GM23338 (cell line): ENCODE data around the gene POLR3K. TPM values are rescaled to one million over a fixed set of nuclear protein-coding genes. Genes with fewer than 3 reads are reported as not detected.

Experiments
- ATAC-seq: fragments of 200-7000 bp; cut with Tn5 transposase; 3 replicates; pipeline ENCODE4 v1.9.1; 2020
- DNase-seq: peaks from one replicate; pipeline ENCODE4 v3.0.0-alpha.2; 2015; ENCODE audit warnings: low spot score
- H2AFZ ChIP-seq: fragments of 200-600 bp; sonication (generic); 2 replicates; pipeline ENCODE4 v1.8.0; 2016; ENCODE audit warnings: antibody characterized with exemption, mild to moderate bottlenecking, moderate library complexity
- H3F3A ChIP-seq: fragments of 200-600 bp; sonication (generic); replicated peaks from 2 replicates; pipeline ENCODE4 v1.8.0; 2017; ENCODE audit warnings: antibody characterized with exemption, mixed run types, low read depth
- H3K27ac ChIP-seq: fragments of 200-600 bp; sonication (generic); 2 replicates; pipeline ENCODE4 v1.6.1; 2016; ENCODE audit warnings: low read depth
- H3K27me3 ChIP-seq: fragments of 200-600 bp; sonication (generic); 2 replicates; pipeline ENCODE4 v1.8.0; 2016; ENCODE audit warnings: mild to moderate bottlenecking, mixed run types, moderate library complexity; ENCODE audit not compliant: insufficient read depth
- H3K36me3 ChIP-seq: fragments of 200-600 bp; sonication (generic); 2 replicates; pipeline ENCODE4 v1.8.0; 2016; ENCODE audit warnings: mild to moderate bottlenecking; ENCODE audit not compliant: insufficient read depth
- H3K4me1 ChIP-seq: fragments of 200-600 bp; sonication (generic); 2 replicates; pipeline ENCODE4 v1.8.0; 2016; ENCODE audit warnings: mild to moderate bottlenecking, moderate library complexity; ENCODE audit not compliant: insufficient read depth
- H3K4me2 ChIP-seq: fragments of 200-600 bp; sonication (generic); 2 replicates; pipeline ENCODE4 v1.7.1; 2017; ENCODE audit warnings: mixed run types
- H3K4me3 ChIP-seq: fragments of 200-600 bp; sonication (generic); 2 replicates; pipeline ENCODE4 v1.6.1; 2016; ENCODE audit warnings: mixed run types
- H3K79me2 ChIP-seq: fragments of 200-600 bp; sonication (generic); replicated peaks from 2 replicates; pipeline ENCODE4 v1.8.0; 2017; ENCODE audit warnings: mild to moderate bottlenecking; ENCODE audit not compliant: insufficient read depth
- H3K9me2 ChIP-seq: fragments of 200-600 bp; sonication (generic); 2 replicates; pipeline ENCODE4 v1.8.0; 2017; ENCODE audit not compliant: insufficient read depth
- H4K20me1 ChIP-seq: fragments of 200-600 bp; sonication (generic); replicated peaks from 2 replicates; pipeline ENCODE4 v1.8.0; 2017; ENCODE audit warnings: mild to moderate bottlenecking; ENCODE audit not compliant: insufficient read depth
- H3K27ac Mint-ChIP-seq: 2 replicates; pipeline ENCODE4 v1.8.0; 2020; ENCODE audit warnings: inconsistent platforms, mild to moderate bottlenecking, moderate library complexity, mixed read lengths
- H3K27me3 Mint-ChIP-seq: 3 replicates; pipeline ENCODE4 v1.8.0; 2022; ENCODE audit warnings: low read depth, mild to moderate bottlenecking, moderate library complexity, mixed read lengths, inconsistent platforms; ENCODE audit not compliant: insufficient read depth, poor library complexity
- H3K36me3 Mint-ChIP-seq: 3 replicates; pipeline ENCODE4 v1.8.0; 2021; ENCODE audit warnings: low read depth, mild to moderate bottlenecking, inconsistent platforms, moderate library complexity, mixed read lengths
- H3K4me1 Mint-ChIP-seq: 3 replicates; pipeline ENCODE4 v1.8.0; 2020; ENCODE audit warnings: mild to moderate bottlenecking, inconsistent platforms, mixed read lengths
- H3K4me3 Mint-ChIP-seq: 3 replicates; pipeline ENCODE4 v1.8.0; 2021; ENCODE audit warnings: moderate library complexity, mild to moderate bottlenecking, inconsistent platforms, mixed read lengths
- H3K9me3 Mint-ChIP-seq: 3 replicates; pipeline ENCODE4 v1.8.0; 2020; ENCODE audit warnings: moderate library complexity, mild to moderate bottlenecking, inconsistent platforms, mixed read lengths
- CREB1 ChIP-seq: fragments of 250-450 bp; sonication (Bioruptor Pico); IDR thresholded peaks from 2 replicates; pipeline ENCODE4 v1.5.0; 2020; ENCODE audit warnings: low read depth, mild to moderate bottlenecking, moderate library complexity
- EZH2 ChIP-seq: fragments of 200-600 bp; sonication (generic); IDR thresholded peaks from one replicate; pipeline ENCODE4 v1.8.0; 2017; ENCODE audit warnings: antibody characterized with exemption, mild to moderate bottlenecking, low read depth; ENCODE audit not compliant: unreplicated experiment
- JUNB ChIP-seq: IDR thresholded peaks from one replicate; pipeline ENCODE4 v1.6.1; 2016; ENCODE audit warnings: antibody characterized with exemption; ENCODE audit not compliant: unreplicated experiment
- POLR2AphosphoS5 ChIP-seq: IDR thresholded peaks from 2 replicates; pipeline ENCODE4 v1.6.1; 2016; ENCODE audit warnings: antibody characterized with exemption, low read depth
- ZNF114 ChIP-seq: fragments of 250-450 bp; sonication (Bioruptor Pico); IDR thresholded peaks from 2 replicates; pipeline ENCODE4 v1.5.0; 2020; ENCODE audit warnings: mild to moderate bottlenecking, moderate library complexity
- ZNF462 ChIP-seq: fragments of 250-450 bp; sonication (Bioruptor Pico); IDR thresholded peaks from 2 replicates; pipeline ENCODE4 v1.5.0; 2020; ENCODE audit warnings: mild to moderate bottlenecking, moderate library complexity
- polyA plus RNA-seq: library from polyadenylated mRNA; unstranded; fragments of >200 nt; fragmentation: Nextera tagmentation; extraction: Ambion mirVana; gene quantifications from 2 replicates; pipeline ENCODE4 v1.2.1, GENCODE V29; 2016
- total RNA-seq: library from RNA; depleted of rRNA; stranded (reverse); fragments of >200 nt; shearing (Covaris generic); gene quantifications from 2 replicates; pipeline ENCODE4 v1.2.3, GENCODE V29; 2014
- TF ChIP-seq, protein P1 (sequence below), 2 experiments: fragments of 200-600 bp in 1 of 2; sonication (generic) in 1 of 2; conservative IDR thresholded peaks; 2 replicates each; pipeline versions ENCODE4 v1.5.1 to v1.6.1; 2016 to 2017; ENCODE audit warnings: antibody characterized with exemption in 2 of 2, low read depth in 2 of 2, mild to moderate bottlenecking in 2 of 2, moderate library complexity in 1 of 2
- TF ChIP-seq, protein P2 (sequence below): IDR thresholded peaks from 2 replicates; pipeline ENCODE4 v1.6.1; 2016; ENCODE audit warnings: antibody characterized with exemption

POLR3K gene
- total and polyA plus RNA-seq, 2 experiments from 2014 or later = 17.8 to 58.5 TPM

DNA sequence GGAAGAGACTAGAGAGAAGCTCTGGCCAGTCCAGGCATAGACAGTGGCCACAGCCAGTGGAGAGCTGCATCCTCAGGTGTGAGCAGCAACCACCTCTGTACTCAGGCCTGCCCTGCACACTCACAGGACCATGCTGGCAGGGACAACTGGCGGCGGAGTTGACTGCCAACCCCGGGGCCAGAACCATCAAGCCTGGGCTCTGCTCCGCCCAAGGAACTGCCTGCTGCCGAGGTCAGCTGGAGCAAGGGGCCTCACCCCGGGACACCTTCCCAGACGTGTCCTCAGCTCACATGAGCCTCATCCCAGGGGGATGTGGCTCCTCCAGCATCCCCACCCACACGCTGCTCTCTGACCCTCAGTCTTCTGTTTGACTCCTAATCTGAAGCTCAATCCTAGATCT lies 15.8 kb upstream of the POLR3K start:
- Mint-ChIP-seq H3K27ac (no peak overlapping the region), H3K36me3 (no peaks in the 10 kb centered on the region; the same call in 2 of the 3 replicates), H3K9me3 (no peaks in the 10 kb centered on the region), H3K4me1 (peaks cover 39% of the 10 kb centered on the region), H3K4me3 (no peak overlapping the region; the same call in 2 of the 3 replicates), H3K27me3 (peaks cover 21% of the 10 kb centered on the region)
- DNase-seq = no peak
- peaks cover 5% of the 10 kb centered on the region; the same call in 1 of the 2 replicates for H4K20me1 ChIP-seq
- H2AFZ ChIP-seq = no peak overlapping the region
- TF ChIP-seq, protein P1, sequence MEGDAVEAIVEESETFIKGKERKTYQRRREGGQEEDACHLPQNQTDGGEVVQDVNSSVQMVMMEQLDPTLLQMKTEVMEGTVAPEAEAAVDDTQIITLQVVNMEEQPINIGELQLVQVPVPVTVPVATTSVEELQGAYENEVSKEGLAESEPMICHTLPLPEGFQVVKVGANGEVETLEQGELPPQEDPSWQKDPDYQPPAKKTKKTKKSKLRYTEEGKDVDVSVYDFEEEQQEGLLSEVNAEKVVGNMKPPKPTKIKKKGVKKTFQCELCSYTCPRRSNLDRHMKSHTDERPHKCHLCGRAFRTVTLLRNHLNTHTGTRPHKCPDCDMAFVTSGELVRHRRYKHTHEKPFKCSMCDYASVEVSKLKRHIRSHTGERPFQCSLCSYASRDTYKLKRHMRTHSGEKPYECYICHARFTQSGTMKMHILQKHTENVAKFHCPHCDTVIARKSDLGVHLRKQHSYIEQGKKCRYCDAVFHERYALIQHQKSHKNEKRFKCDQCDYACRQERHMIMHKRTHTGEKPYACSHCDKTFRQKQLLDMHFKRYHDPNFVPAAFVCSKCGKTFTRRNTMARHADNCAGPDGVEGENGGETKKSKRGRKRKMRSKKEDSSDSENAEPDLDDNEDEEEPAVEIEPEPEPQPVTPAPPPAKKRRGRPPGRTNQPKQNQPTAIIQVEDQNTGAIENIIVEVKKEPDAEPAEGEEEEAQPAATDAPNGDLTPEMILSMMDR (conservative IDR thresholded peaks at IDR 0.05; ENCODE audit: low read depth in 2 of 2) = no peak
- H3K79me2 ChIP-seq = peaks cover 4% of the 10 kb centered on the region; the same call in 1 of the 2 replicates
- H3K27me3 ChIP-seq = no peaks in the 10 kb centered on the region
- no peak overlapping the region for H3K27ac ChIP-seq
- H3K36me3 ChIP-seq = no peaks in the 10 kb centered on the region
- no peaks in the 10 kb centered on the region; the same call in 1 of the 2 replicates for H3F3A ChIP-seq
- peaks cover 15% of the 10 kb centered on the region for H3K4me1 ChIP-seq
- no peak for ATAC-seq
- H3K4me3 ChIP-seq = no peak overlapping the region
- no peaks in the 10 kb centered on the region for H3K9me2 ChIP-seq
- H3K4me2 ChIP-seq = no peak overlapping the region

DNA sequence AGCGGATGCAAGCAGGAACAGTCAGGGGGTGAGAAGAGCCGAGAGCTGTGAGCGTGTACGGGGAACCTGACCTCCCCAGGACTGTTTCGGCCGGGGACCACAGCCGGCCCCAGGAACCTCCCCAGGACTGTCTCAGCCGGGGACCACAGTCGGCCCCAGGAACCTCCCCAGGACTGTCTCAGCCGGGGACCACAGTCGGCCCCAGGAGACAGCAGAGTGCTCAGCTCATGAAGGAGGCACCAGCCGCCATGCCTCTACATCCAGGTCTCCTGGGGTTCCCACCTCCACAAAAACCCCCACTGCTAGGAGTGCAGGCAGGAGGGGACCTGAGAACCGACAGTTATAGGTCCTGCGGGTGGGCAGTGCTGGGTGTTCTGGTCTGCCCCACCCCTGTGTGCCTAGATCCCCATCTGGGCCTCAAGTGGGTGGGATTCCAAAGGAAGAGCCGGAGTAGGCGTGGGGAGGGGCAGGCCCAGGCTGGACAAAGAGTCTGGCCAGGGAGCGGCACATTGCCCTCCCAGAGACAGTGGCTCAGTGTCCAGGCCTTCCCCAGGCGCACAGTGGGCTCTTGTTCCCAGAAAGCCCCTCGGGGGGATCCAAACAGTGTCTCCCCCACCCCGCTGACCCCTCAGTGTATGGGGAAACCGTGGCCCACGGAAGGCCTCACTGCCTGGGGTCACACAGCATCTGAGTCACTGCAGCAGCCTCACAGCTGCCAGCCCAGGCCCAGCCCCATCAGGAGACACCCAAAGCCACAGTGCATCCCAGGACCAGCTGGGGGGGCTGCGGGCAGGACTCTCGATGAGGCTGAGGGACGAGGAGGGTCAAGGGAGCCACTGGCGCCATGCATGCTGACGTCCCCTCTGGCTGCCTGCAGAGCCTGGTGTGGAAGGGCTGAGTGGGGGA lies 14.7 kb upstream of the POLR3K start:
- Histone ChIP-seq H3K27ac (no peak overlapping the region), H4K20me1 (peaks cover 5% of the 10 kb centered on the region; the same call in 1 of the 2 replicates)
- no peak overlapping the region for H3K4me3 Mint-ChIP-seq
- TF ChIP-seq CREB1 (no peak), JUNB (no peak), EZH2 (no peak), ZNF114 (CRISPR knock-in tag) (no peak), ZNF462 (no peak), POLR2AphosphoS5 (no peak)
- TF ChIP-seq, protein P1 (conservative IDR thresholded peaks at IDR 0.05; ENCODE audit: low read depth in 2 of 2) = no peak
- TF ChIP-seq, protein P2, sequence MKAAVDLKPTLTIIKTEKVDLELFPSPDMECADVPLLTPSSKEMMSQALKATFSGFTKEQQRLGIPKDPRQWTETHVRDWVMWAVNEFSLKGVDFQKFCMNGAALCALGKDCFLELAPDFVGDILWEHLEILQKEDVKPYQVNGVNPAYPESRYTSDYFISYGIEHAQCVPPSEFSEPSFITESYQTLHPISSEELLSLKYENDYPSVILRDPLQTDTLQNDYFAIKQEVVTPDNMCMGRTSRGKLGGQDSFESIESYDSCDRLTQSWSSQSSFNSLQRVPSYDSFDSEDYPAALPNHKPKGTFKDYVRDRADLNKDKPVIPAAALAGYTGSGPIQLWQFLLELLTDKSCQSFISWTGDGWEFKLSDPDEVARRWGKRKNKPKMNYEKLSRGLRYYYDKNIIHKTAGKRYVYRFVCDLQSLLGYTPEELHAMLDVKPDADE = no peak

More for the DNA sequence above, 14.7 kb upstream of the POLR3K start:
- no peaks in the 10 kb centered on the region; the same call in 2 of the 3 replicates for H3K36me3 Mint-ChIP-seq
- Histone ChIP-seq H3K79me2 (peaks cover 4% of the 10 kb centered on the region; the same call in 1 of the 2 replicates), H3K36me3 (no peaks in the 10 kb centered on the region), H3K4me2 (no peak overlapping the region), H3K27me3 (no peaks in the 10 kb centered on the region), H3K4me3 (no peak overlapping the region), H3K9me2 (no peaks in the 10 kb centered on the region), H3F3A (no peaks in the 10 kb centered on the region; the same call in 1 of the 2 replicates), H3K4me1 (peaks cover 13% of the 10 kb centered on the region), H2AFZ (no peak overlapping the region)
- H3K27ac Mint-ChIP-seq = no peak overlapping the region
- H3K9me3 Mint-ChIP-seq = no peaks in the 10 kb centered on the region
- H3K27me3 Mint-ChIP-seq = peaks cover 21% of the 10 kb centered on the region
- ATAC-seq (no peak), DNase-seq (no peak)
- peaks cover 30% of the 10 kb centered on the region for H3K4me1 Mint-ChIP-seq
